Stimulated activated CD8-positive, alpha-beta memory T cell treated with anti-CD3 and anti-CD28 coated beads, Interleukin-2, amount 100 ng/mL, for 1 hour (primary cell): Measurements from ENCODE around the gene ITPR2.
"Not testable (repeated sequence)": the region's sequence is repeated elsewhere in the genome, so short reads cannot be mapped to it uniquely, and the experiment has no call there.

Source experiments
- DNase-seq, 2 donors: peaks; one replicate each; pipeline ENCODE4 v3.0.0-alpha.2; 2020; ENCODE audit warnings: low read depth in 2 of 2

ITPR2 gene

DNA sequence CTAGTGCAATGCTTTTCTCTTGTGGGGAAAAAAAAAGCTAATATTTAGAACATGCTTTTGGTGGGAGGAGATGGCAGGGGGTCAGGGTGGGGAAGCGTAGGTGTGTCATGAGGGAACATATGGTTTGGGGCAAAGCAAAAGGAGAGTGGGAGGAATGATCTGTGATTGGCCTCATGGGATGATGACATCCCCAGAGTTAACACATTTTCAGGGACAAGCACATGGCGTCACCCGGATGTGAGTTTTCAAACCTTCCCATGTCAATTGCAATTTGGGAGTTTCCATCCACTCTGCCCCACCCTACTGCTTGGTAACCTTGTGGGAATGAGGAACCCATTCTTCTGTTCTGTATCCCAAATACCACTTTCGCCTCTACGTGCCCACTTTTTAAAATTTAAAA is 473.4 kb downstream of the ITPR2 start:
- DNase-seq, result no peak

DNA sequence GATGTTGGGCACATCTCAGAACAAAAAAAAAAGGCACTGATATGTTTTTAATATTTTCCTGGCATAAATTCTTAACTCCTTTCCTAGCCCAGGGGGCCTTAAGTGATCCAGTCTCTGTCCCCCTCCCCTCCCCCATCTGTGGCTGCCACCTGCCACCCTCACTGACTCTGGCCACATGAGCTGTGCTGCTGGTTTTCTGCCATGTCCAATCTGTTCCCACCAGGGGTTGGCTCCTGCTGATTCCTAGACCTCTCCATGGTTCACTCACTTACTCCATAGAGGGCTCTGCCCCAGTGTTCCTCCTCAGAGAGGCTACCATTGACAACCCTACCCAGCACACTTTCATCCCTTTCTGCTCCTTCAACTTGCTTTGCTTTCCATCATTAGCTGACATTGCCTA is 474.3 kb downstream of the ITPR2 start:
- DNase-seq, result no peak

GRCh38 chr12:26347300-26347699 is 485.7 kb downstream of the ITPR2 start:
- no peak for DNase-seq

- no peak for DNase-seq
Measured at GRCh38 chr12:26346736-26347135, 486.3 kb downstream of the ITPR2 start.

- DNase-seq, result no peak
Measured at GRCh38 chr12:26345471-26346003, 487.5 kb downstream of the ITPR2 start.

GRCh38 chr12:26341491-26341890 is 491.5 kb downstream of the ITPR2 start:
- DNase-seq, result no peak

DNA sequence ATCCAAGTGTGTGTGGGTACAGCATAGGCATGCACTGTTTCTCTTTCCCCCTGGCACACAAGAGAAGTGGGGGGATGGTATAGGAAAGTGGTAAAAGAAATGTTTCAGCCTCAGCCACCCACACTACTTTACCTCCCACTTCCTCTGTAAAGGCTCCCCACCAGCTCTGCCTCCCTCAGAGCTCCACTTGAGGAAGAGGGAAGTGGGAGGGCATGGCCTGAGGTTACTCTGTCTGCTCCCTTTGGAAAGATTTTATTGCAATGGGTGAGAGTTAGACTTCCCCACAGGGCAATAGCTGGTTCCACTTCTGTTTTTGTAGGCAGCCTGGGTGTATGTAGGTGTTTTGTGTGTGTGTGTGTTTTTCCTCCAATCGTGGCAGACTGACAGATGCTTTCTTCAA is 492.3 kb downstream of the ITPR2 start:
- DNase-seq, result no peak

- DNase-seq, result no peak
Measured at GRCh38 chr12:26339976-26340375, 493.0 kb downstream of the ITPR2 start.

- no peak for DNase-seq
Measured at GRCh38 chr12:26338586-26339572, 494.1 kb downstream of the ITPR2 start.

- DNase-seq, result no peak
Measured at GRCh38 chr12:26335651-26336050, 497.3 kb downstream of the ITPR2 start.

GRCh38 chr12:26334621-26335124 is 498.3 kb downstream of the ITPR2 start:
- DNase-seq, result no peak

DNA sequence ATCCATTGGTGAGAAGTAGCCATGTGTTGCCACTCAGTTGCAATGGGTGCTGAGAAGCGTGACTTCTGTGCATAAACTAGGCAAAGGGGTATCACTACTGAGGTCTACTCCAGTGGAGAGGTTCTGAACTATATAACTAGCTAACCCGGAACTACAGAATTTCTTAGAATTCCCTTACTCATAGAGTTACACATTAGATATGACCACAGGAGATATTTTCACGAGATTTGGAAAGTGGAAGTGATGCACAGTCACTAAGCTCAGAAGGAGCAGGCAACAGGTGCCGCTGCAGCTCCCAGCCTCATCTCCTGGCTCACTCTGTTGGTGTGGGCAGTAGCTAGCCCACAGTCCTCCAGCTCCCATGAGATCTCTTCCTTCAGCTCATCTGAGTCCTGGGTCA is 501.0 kb downstream of the ITPR2 start:
- no peak for DNase-seq

- no peak for DNase-seq
Measured at GRCh38 chr12:26331136-26331535, 501.9 kb downstream of the ITPR2 start.

DNA sequence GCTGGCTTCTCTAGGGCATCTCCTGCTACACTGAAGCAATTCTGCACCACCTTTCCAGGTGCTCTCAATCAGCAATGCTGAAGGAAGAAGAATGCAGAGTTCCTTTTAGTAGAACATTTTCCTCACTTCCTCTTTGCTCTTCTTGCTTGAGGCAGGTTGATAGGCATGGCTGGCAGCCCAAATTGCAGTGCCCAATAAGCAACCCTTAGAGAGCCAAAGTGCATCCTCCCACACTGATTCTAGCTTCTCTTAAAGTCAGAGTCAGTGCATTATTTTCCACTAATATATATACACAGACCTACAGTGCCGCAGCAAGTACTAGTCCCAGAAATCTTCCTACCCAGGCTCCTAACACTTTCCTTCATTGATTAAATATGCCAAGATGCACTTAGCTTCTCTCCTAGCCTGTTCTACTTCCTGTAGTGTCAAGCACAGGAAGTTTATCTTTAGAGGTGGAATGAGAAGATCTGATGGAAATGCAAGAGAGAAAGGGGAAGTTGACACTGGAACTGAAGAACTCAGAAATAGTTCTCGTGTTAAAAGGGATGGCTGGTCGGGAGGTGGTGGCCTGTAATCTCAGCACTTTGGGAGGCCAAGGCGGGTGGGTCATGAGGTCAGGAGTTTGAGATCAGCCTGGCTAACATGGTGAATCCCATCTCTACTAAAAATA is 504.9 kb downstream of the ITPR2 start:
- no peak for DNase-seq

DNA sequence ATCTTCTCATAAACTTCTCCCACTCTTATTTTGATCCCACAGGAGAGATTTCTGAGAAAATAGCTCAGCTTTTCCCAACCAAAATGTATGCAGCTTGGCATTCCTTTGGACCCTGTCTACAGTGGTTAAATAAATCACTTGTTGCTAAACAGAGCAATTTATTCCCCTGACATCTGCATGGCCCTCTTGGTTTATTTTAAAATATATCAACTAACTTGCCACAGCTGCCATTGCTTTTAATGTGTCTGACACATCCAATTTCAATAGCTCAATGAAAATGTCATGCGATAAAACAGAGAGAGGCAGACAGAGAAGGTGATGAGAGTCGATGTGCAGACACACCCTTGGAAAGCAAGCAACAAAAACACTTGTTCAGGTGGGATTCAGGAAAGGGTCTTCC is 509.3 kb downstream of the ITPR2 start:
- DNase-seq, result no peak

GRCh38 chr12:26319511-26319910 is 513.5 kb downstream of the ITPR2 start:
- no peak for DNase-seq

GRCh38 chr12:26318661-26319068 is 514.3 kb downstream of the ITPR2 start:
- DNase-seq, result no peak

DNA sequence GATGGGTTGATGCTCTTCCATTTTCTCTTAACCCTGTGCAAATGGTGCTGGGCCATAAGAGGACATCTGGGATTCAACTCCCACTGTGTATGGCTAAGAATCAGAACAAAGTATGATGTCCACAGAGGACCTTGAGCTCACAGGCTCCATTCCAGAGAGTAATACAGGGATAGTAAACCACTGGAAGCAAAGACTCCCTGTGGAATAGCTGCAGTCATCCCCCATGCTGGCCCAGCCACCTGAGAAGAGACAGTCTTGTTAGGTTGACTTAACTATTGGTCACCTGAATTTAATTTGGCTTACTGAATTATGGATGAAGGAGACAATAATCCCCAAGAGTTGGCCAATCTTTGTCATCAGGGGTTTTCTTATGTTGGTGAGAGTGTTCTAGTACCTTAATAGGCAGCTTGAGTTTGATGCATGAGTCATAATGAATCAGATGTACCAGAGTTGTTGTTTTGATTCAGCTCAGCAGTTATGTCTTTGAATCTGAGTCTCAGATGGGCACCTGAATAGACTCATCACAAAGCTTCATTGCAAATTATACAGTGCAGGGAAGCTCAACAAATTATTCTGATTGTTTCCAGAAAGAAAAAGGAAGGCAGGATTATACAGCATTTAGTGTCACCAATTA is 514.9 kb downstream of the ITPR2 start:
- DNase-seq, result no peak

DNA sequence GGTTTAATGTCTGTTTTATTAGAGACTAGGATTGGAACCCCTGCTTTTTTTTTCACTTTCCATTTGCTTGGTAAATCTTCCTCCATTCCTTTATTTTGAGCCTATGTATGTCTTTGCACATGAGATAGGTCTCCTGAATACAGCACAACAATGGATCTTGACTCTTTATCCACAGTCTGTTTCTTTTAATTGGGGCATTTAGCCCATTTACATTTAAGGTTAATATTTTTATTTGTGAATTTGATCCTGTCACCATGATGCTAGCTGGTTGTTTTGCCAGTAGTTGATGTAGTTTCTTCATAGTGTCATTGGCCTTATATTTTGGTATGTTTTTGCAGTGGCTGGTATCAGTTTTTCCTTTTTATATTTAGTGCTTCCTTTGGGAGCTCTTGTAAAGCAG is 518.9 kb downstream of the ITPR2 start:
- DNase-seq, result not testable (repeated sequence)

GRCh38 chr12:26310489-26310888 is 522.5 kb downstream of the ITPR2 start:
- not testable (repeated sequence) for DNase-seq

GRCh38 chr12:26309634-26310033 is 523.4 kb downstream of the ITPR2 start:
- no peak for DNase-seq

DNA sequence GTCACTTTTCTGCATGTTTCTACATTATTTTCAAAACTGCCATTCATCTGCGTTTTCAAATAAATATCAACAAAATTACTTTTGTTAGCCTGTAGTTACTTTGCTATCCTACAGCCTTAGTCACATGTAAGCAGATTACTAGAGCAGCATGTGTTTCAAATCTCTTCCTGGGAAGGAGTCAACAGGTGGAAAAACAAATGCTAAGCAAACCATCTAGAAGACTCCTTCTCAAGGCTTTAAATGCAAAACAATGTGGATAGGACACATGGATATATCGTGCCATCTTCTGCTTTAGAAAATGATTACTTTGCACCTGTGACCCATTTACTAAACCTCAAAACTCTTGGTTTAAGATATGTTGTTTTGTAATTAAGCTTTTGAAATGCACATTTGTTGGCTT is 528.7 kb downstream of the ITPR2 start:
- no peak for DNase-seq
